HL-60 (cell line): ENCODE data around the gene SSTR4.
A peak's percentile ranks its signal among the peaks of the same experiment; 100 is the strongest.

ENCODE experiments used
- DNase-seq, 2 experiments: peaks; one replicate each; pipeline ENCODE4 v3.0.0-alpha.2; 2010 to 2020; ENCODE audit warnings: low read depth in 1 of 2, low spot score in 1 of 2
- H3K27ac ChIP-seq: fragments of 250-450 bp; sonication (Bioruptor Pico); replicated peaks from 2 replicates; pipeline ENCODE4 v1.5.1; 2020; ENCODE audit warnings: mild to moderate bottlenecking, moderate library complexity
- H3K27me3 ChIP-seq: fragments of 250-450 bp; sonication (Bioruptor Pico); 2 replicates; pipeline ENCODE4 v1.5.1; 2021; ENCODE audit warnings: mild to moderate bottlenecking, moderate library complexity; ENCODE audit not compliant: insufficient read depth, poor library complexity, severe bottlenecking
- H3K4me3 ChIP-seq: replicated peaks from 2 replicates; pipeline ENCODE4 v1.5.1; 2011; ENCODE audit warnings: mild to moderate bottlenecking, control low read depth, low read length; ENCODE audit not compliant: insufficient read depth
- GABPA ChIP-seq: IDR thresholded peaks from 2 replicates; pipeline ENCODE4 v1.6.1; 2012; ENCODE audit warnings: low read depth
- POLR2AphosphoS5 ChIP-seq: IDR thresholded peaks from 2 replicates; pipeline ENCODE4 v1.6.1; 2012; ENCODE audit warnings: low read depth
- SPI1 ChIP-seq: IDR thresholded peaks from 2 replicates; pipeline ENCODE4 v1.6.1; 2012; ENCODE audit warnings: low read depth, mild to moderate bottlenecking, borderline replicate concordance
- TF ChIP-seq, protein P1 (sequence below): IDR thresholded peaks from one replicate; pipeline ENCODE4 v1.5.1; 2011; ENCODE audit warnings: low read length, control low read depth, inconsistent platforms; ENCODE audit not compliant: insufficient read depth
- TF ChIP-seq, protein P2 (sequence below): IDR thresholded peaks from 2 replicates; pipeline ENCODE4 v1.6.1; 2012; ENCODE audit warnings: low read depth; ENCODE audit not compliant: insufficient replicate concordance

Gene SSTR4

DNA sequence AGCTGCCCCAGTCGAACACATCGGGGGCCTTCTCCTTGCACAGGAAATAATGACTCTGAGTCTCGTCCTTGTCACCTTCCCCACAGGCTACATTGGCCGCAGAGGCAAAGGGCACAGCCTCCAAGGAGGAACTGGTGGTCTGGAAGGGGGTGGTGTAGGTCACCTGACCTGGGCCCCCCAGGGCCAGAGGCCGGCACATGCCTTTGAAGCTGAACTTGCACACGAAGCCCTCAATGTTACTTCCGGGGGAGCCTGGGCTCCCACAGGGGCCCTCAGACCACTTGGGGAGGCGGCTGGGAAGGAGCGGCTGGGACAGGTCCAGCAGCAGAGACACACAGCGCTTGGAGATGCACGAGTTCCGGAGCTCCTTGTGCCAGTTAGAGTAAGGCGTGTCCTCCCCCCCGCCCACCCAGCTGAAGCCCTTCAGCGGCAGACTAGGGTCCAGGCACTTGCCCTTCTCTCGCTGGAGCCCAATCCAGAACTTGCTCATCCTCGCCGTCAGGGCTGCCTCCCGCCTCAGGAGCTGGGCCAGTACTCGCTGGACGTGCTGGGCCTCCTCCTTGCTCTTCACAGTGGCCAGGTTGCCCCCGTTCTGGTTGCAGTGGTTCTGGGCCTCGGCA is 50.4 kb downstream of the SSTR4 start:
- H3K4me3 ChIP-seq = no peak overlapping the region
- DNase-seq = no peak
- no peak for TF ChIP-seq GABPA
- TF ChIP-seq, protein P1, sequence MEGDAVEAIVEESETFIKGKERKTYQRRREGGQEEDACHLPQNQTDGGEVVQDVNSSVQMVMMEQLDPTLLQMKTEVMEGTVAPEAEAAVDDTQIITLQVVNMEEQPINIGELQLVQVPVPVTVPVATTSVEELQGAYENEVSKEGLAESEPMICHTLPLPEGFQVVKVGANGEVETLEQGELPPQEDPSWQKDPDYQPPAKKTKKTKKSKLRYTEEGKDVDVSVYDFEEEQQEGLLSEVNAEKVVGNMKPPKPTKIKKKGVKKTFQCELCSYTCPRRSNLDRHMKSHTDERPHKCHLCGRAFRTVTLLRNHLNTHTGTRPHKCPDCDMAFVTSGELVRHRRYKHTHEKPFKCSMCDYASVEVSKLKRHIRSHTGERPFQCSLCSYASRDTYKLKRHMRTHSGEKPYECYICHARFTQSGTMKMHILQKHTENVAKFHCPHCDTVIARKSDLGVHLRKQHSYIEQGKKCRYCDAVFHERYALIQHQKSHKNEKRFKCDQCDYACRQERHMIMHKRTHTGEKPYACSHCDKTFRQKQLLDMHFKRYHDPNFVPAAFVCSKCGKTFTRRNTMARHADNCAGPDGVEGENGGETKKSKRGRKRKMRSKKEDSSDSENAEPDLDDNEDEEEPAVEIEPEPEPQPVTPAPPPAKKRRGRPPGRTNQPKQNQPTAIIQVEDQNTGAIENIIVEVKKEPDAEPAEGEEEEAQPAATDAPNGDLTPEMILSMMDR = no peak
- TF ChIP-seq SPI1 = no peak
- no peak for TF ChIP-seq POLR2AphosphoS5
- TF ChIP-seq, protein P2, sequence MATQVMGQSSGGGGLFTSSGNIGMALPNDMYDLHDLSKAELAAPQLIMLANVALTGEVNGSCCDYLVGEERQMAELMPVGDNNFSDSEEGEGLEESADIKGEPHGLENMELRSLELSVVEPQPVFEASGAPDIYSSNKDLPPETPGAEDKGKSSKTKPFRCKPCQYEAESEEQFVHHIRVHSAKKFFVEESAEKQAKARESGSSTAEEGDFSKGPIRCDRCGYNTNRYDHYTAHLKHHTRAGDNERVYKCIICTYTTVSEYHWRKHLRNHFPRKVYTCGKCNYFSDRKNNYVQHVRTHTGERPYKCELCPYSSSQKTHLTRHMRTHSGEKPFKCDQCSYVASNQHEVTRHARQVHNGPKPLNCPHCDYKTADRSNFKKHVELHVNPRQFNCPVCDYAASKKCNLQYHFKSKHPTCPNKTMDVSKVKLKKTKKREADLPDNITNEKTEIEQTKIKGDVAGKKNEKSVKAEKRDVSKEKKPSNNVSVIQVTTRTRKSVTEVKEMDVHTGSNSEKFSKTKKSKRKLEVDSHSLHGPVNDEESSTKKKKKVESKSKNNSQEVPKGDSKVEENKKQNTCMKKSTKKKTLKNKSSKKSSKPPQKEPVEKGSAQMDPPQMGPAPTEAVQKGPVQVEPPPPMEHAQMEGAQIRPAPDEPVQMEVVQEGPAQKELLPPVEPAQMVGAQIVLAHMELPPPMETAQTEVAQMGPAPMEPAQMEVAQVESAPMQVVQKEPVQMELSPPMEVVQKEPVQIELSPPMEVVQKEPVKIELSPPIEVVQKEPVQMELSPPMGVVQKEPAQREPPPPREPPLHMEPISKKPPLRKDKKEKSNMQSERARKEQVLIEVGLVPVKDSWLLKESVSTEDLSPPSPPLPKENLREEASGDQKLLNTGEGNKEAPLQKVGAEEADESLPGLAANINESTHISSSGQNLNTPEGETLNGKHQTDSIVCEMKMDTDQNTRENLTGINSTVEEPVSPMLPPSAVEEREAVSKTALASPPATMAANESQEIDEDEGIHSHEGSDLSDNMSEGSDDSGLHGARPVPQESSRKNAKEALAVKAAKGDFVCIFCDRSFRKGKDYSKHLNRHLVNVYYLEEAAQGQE = no peak
- H3K27ac ChIP-seq = no peak overlapping the region
- H3K27me3 ChIP-seq = no peaks in the 10 kb centered on the region

DNA sequence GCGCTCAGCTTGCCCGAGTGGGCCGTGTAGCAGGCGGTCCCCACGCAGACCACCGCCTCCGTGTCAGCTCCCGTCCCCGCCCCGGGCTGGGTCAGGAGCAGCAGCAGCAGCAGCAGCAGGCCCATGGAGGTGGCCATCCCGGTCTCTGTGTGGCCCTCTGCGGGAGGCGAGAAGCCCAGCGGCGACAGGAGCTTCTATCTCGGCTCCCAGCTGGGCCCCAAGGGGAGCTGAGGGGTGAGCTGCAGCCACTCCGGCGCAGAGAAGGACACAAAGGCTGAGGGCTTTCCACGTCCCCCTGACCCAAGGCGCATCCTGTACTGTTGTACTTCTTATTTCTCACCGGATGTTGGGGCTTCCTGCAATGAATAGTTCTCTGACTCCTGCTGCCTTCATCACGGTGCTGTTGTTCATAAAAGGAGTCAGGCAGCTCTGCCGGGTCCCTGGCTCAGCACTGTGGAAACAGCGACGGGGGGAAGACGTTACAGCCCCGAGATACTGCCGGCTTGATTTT is 51.0 kb downstream of the SSTR4 start, which contains the start of gene CD93:
Gene CD93 (minus strand): TSS at position 269 of the 511 bp plus-strand sequence. CDS start 132 bp downstream, at position 137.
- Histone ChIP-seq H3K27me3 (no peaks in the 10 kb centered on the region), H3K27ac (no peak within 1 kb of the TSS), H3K4me3 (no peak within 1 kb of the TSS)
- TF ChIP-seq, protein P1 = no peak
- TF ChIP-seq, protein P2 = no peak
- TF ChIP-seq SPI1 (no peak), POLR2AphosphoS5 (no peak), GABPA (no peak)
- no peak for DNase-seq

DNA sequence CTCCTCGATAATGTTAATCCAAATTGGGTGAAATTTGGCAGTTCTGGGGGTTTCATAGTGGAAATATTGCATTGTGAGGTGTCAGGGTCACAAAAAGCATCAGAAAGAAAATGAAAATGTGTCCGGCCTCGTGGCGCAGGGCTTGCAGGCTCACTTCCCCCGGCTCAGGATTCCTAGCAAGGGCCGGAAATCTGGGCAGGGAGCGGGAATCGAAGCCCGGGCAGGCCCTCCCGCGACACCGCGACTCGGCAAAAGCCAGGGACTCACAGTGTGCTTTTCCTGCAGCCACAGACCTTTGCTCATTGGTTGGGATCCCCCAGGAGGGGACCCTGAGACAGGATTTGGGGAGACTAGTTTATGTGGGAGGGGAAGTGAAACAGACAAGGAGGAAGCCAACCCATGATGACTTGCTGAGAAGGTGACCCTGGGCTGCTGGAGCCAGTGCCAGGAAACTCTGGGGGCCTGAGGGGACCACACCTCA is 51.9 kb downstream of the SSTR4 start:
- DNase-seq = peak in 1 of 2 experiments; percentile 53
- TF ChIP-seq SPI1 (peak; percentile 22; the same call in 1 of the 2 replicates), POLR2AphosphoS5 (no peak), GABPA (no peak)
- TF ChIP-seq, protein P2 = no peak
- TF ChIP-seq, protein P1 = no peak
- no peak overlapping the region for H3K27ac ChIP-seq
- H3K4me3 ChIP-seq = no peak overlapping the region
- H3K27me3 ChIP-seq = no peaks in the 10 kb centered on the region
